KG1 (cell line): ENCODE results near the gene SMPDL3B.

Source experiments
- DNase-seq: peaks from one replicate; lab custom pipeline; 2025; lab: John Stamatoyannopoulos, UW

The SMPDL3B gene

GRCh38 chr1:27940870-27941560, 6.2 kb downstream of the SMPDL3B start:
- DNase-seq: no peak

- DNase-seq: no peak
Observed at GRCh38 chr1:27941671-27942540, 7.1 kb downstream of the SMPDL3B start.

GRCh38 chr1:27945020-27945419, 10.2 kb downstream of the SMPDL3B start:
- no peak for DNase-seq

- DNase-seq: no peak
Observed at GRCh38 chr1:27949027-27949426, 14.2 kb downstream of the SMPDL3B start.

- no peak for DNase-seq
Observed at GRCh38 chr1:27951396-27951795, 16.6 kb downstream of the SMPDL3B start.

- DNase-seq: no peak
Observed at GRCh38 chr1:27952147-27952546, 17.3 kb downstream of the SMPDL3B start.

- DNase-seq: no peak
Observed at GRCh38 chr1:27954186-27954585, 19.4 kb downstream of the SMPDL3B start.

- DNase-seq: no peak
Observed at GRCh38 chr1:27955076-27955475, 20.3 kb downstream of the SMPDL3B start.

- DNase-seq: no peak
Observed at GRCh38 chr1:27956761-27957160, 22.0 kb downstream of the SMPDL3B start.

GRCh38 chr1:27957655-27958054, 22.9 kb downstream of the SMPDL3B start:
- no peak for DNase-seq

- DNase-seq: no peak
Observed at GRCh38 chr1:27958513-27958912, 23.7 kb downstream of the SMPDL3B start.

GRCh38 chr1:27959792-27960603, 25.2 kb downstream of the SMPDL3B start, which contains the start of gene XKR8:
Gene XKR8 (plus strand): TSS chr1:27959973. CDS start chr1:27960070, 97 bp downstream.
- DNase-seq: peak; percentile 71

- no peak for DNase-seq
Observed at GRCh38 chr1:27960762-27961645, 26.2 kb downstream of the SMPDL3B start.

GRCh38 chr1:27961646-27962221, 26.9 kb downstream of the SMPDL3B start:
- DNase-seq: no peak

- DNase-seq: no peak
Observed at GRCh38 chr1:27963393-27963792, 28.6 kb downstream of the SMPDL3B start.

GRCh38 chr1:27966402-27967105, 31.8 kb downstream of the SMPDL3B start:
- DNase-seq: no peak

GRCh38 chr1:27967106-27967883, 32.5 kb downstream of the SMPDL3B start:
- no peak for DNase-seq

GRCh38 chr1:27967884-27968466, 33.2 kb downstream of the SMPDL3B start:
- DNase-seq: no peak

GRCh38 chr1:27968692-27969091, 33.9 kb downstream of the SMPDL3B start:
- no peak for DNase-seq
